H1 (cell line): ENCODE measurements around the gene PGLYRP2. TPM values are rescaled to one million over a fixed set of nuclear protein-coding genes. Genes with fewer than 3 reads are reported as not detected.

Experiments
- CTCF ChIA-PET: fragments of 300-600 bp; sonication (Branson Sonifier 250); formaldehyde crosslinking; loops from one replicate; lab custom pipeline; 2021; ENCODE audit not compliant: partially characterized antibody; lab: Charles Lee
- POLR2A ChIA-PET: fragments of 300-600 bp; sonication (Branson Sonifier 250); formaldehyde crosslinking; loops from one replicate; lab custom pipeline; 2021; ENCODE audit warnings: inconsistent platforms; ENCODE audit not compliant: partially characterized antibody; lab: Charles Lee
- DNase-seq, 2 experiments: peaks; one replicate each; pipeline versions ENCODE4 v3.0.0 to v3.0.0-alpha.2; 2010 to 2022; ENCODE audit warnings: low spot score in 2 of 2, low read depth in 1 of 2, mixed read lengths in 1 of 2
- FAIRE-seq: peaks from 2 replicates; lab custom pipeline; 2011; peaks lifted over from hg19 to GRCh38; lab: Jason Lieb, UNC
- H2AFZ ChIP-seq: 2 replicates; pipeline ENCODE4 v1.8.1; 2012; ENCODE audit warnings: low read length, inconsistent platforms
- H2AK5ac ChIP-seq: 2 replicates; pipeline ENCODE4 v1.6.1; 2013; ENCODE audit warnings: low read depth, low read length
- H2BK120ac ChIP-seq: replicated peaks from 2 replicates; pipeline ENCODE3; 2013; ENCODE audit warnings: low read depth, low read length, inconsistent platforms
- H2BK12ac ChIP-seq: 2 replicates; pipeline ENCODE4 v1.6.1; 2013; ENCODE audit warnings: low read depth, low read length
- H2BK15ac ChIP-seq: 2 replicates; pipeline ENCODE4 v1.6.1; 2013; ENCODE audit warnings: low read length
- H2BK20ac ChIP-seq: 2 replicates; pipeline ENCODE4 v1.6.1; 2013; ENCODE audit warnings: low read length
- H2BK5ac ChIP-seq: 2 replicates; pipeline ENCODE4 v1.6.1; 2013; ENCODE audit warnings: low read depth, low read length
- H3K14ac ChIP-seq: 2 replicates; pipeline ENCODE4 v1.6.1; 2013; ENCODE audit warnings: inconsistent platforms; ENCODE audit not compliant: insufficient read length
- H3K18ac ChIP-seq: 2 replicates; pipeline ENCODE4 v1.6.1; 2013; ENCODE audit warnings: low read length; ENCODE audit errors: extremely low read depth
- H3K23ac ChIP-seq: 2 replicates; pipeline ENCODE4 v1.6.1; 2013; ENCODE audit warnings: inconsistent platforms; ENCODE audit not compliant: insufficient read length
- H3K23me2 ChIP-seq: 2 replicates; pipeline ENCODE4 v1.6.1; 2013; ENCODE audit warnings: low read depth, low read length
- H3K27ac ChIP-seq: 2 replicates; pipeline ENCODE4 v1.6.1; 2011; ENCODE audit warnings: low read depth, low read length, inconsistent platforms
- H3K27me3 ChIP-seq, 4 experiments: replicated peaks in 1 of 4; 1 replicate in 1 of 4; 2 replicates in 3 of 4; pipeline versions ENCODE4 v1.6.1 to v1.8.1; 2011 to 2013; ENCODE audit warnings: low read length in 3 of 4, mild to moderate bottlenecking in 3 of 4, inconsistent platforms in 2 of 4, mixed read lengths in 2 of 4, moderate library complexity in 1 of 4; ENCODE audit not compliant: control insufficient read depth in 3 of 4, insufficient read depth in 3 of 4; ENCODE audit errors: extremely low read depth in 1 of 4
- H3K36me3 ChIP-seq, 4 experiments: 2 replicates each; pipeline versions ENCODE4 v1.6.1 to v1.8.1; 2011 to 2013; ENCODE audit warnings: mild to moderate bottlenecking in 4 of 4, low read length in 3 of 4, moderate library complexity in 2 of 4, control low read depth in 1 of 4, inconsistent platforms in 1 of 4; ENCODE audit not compliant: insufficient read depth in 4 of 4, control insufficient read depth in 2 of 4
- H3K4ac ChIP-seq: replicated peaks from 2 replicates; pipeline ENCODE3; 2013; ENCODE audit warnings: low read length, low read depth, mixed read lengths, inconsistent platforms; ENCODE audit not compliant: insufficient read length
- H3K4me1 ChIP-seq, 4 experiments: replicated peaks in 1 of 4; 1 replicate in 1 of 4; 2 replicates in 3 of 4; pipeline versions ENCODE4 v1.6.1 to v1.8.1; 2011 to 2013; ENCODE audit warnings: low read length in 3 of 4, inconsistent platforms in 2 of 4, mixed read lengths in 1 of 4; ENCODE audit not compliant: insufficient read depth in 4 of 4, control insufficient read depth in 3 of 4
- H3K4me2 ChIP-seq, 2 experiments: 2 replicates each; pipeline versions ENCODE4 v1.6.1 to v1.8.1; 2011 to 2013; ENCODE audit warnings: low read depth in 2 of 2, low read length in 2 of 2, control low read depth in 1 of 2, inconsistent platforms in 1 of 2, mild to moderate bottlenecking in 1 of 2; ENCODE audit not compliant: insufficient read depth in 1 of 2
- H3K4me3 ChIP-seq, 4 experiments: fragments of 200-600, 300-600 bp in 1 of 4; sonication (generic), shearing (Covaris generic), sonication (Bioruptor Twin) in 1 of 4; 2 replicates each; pipeline versions ENCODE4 v1.5.1 to v1.8.1; 2011 to 2016; ENCODE audit warnings: low read length in 4 of 4, low read depth in 3 of 4, control low read depth in 2 of 4, inconsistent platforms in 2 of 4, mild to moderate bottlenecking in 2 of 4, mixed read lengths in 1 of 4, moderate library complexity in 1 of 4; ENCODE audit not compliant: insufficient read depth in 2 of 4; ENCODE audit errors: extremely low read depth in 1 of 4
- H3K56ac ChIP-seq: replicated peaks from 2 replicates; pipeline ENCODE3; 2013; ENCODE audit warnings: low read depth, mild to moderate bottlenecking, mixed read lengths, low read length, inconsistent platforms; ENCODE audit not compliant: insufficient read length
- H3K79me1 ChIP-seq: 2 replicates; pipeline ENCODE4 v1.6.1; 2013; ENCODE audit warnings: low read depth, low read length, control low read depth
- H3K79me2 ChIP-seq, 2 experiments: 2 replicates each; pipeline versions ENCODE4 v1.6.1 to v1.8.1; 2012 to 2013; ENCODE audit warnings: low read length in 2 of 2, mild to moderate bottlenecking in 2 of 2, inconsistent platforms in 1 of 2; ENCODE audit not compliant: insufficient read depth in 2 of 2, control insufficient read depth in 1 of 2
- H3K9ac ChIP-seq, 4 experiments: replicated peaks in 1 of 4; 1 replicate in 1 of 4; 2 replicates in 3 of 4; pipeline versions ENCODE4 v1.6.1 to v1.8.1; 2011 to 2013; ENCODE audit warnings: low read depth in 3 of 4, low read length in 3 of 4, control low read depth in 2 of 4, mild to moderate bottlenecking in 2 of 4, moderate library complexity in 2 of 4, inconsistent platforms in 1 of 4; ENCODE audit errors: extremely low read depth in 1 of 4
- H3K9me3 ChIP-seq, 2 experiments: 2 replicates each; pipeline versions ENCODE4 v1.6.1 to v1.8.1; 2012 to 2013; ENCODE audit warnings: mild to moderate bottlenecking in 2 of 2, moderate library complexity in 2 of 2, control low read depth in 1 of 2, inconsistent platforms in 1 of 2, low read depth in 1 of 2, low read length in 1 of 2, mixed read lengths in 1 of 2; ENCODE audit not compliant: insufficient read depth in 2 of 2
- H4K20me1 ChIP-seq, 2 experiments: replicated peaks in 1 of 2; 2 replicates each; pipeline versions ENCODE3 to v1.8.1; 2011 to 2013; ENCODE audit warnings: inconsistent platforms in 2 of 2, low read length in 2 of 2, mild to moderate bottlenecking in 1 of 2; ENCODE audit not compliant: insufficient read depth in 2 of 2, control insufficient read depth in 1 of 2
- H4K5ac ChIP-seq: 2 replicates; pipeline ENCODE4 v1.6.1; 2013; ENCODE audit warnings: low read length, low read depth, mixed read lengths, inconsistent platforms; ENCODE audit not compliant: insufficient read length
- H4K8ac ChIP-seq: 2 replicates; pipeline ENCODE4 v1.8.0; 2013; ENCODE audit warnings: mild to moderate bottlenecking, moderate library complexity, low read length, inconsistent platforms; ENCODE audit not compliant: insufficient read depth; ENCODE audit errors: extremely low read depth
- H4K91ac ChIP-seq: replicated peaks from 2 replicates; pipeline ENCODE3; 2013; ENCODE audit warnings: low read length, mixed read lengths, inconsistent platforms; ENCODE audit not compliant: insufficient read length
- BRCA1 ChIP-seq: IDR thresholded peaks from 2 replicates; pipeline ENCODE4 v1.6.1; 2012; ENCODE audit warnings: low read depth, low read length, improper control_type of control experiment
- CBX5 ChIP-seq: fragments of 300-800, 300-1000 bp; sonication (generic); IDR thresholded peaks from 2 replicates; pipeline ENCODE4 v1.7.1; 2016; ENCODE audit warnings: antibody characterized with exemption, low read length, low read depth
- EP300 ChIP-seq, 2 experiments: IDR thresholded peaks; 1 replicate in 1 of 2; 2 replicates in 1 of 2; pipeline ENCODE4 v1.6.1; 2011 to 2012; ENCODE audit warnings: low read depth in 2 of 2, low read length in 2 of 2, mild to moderate bottlenecking in 2 of 2, borderline replicate concordance in 1 of 2, inconsistent platforms in 1 of 2, moderate library complexity in 1 of 2
- JUND ChIP-seq: IDR thresholded peaks from 2 replicates; pipeline ENCODE4 v1.6.1; 2011; ENCODE audit warnings: mild to moderate bottlenecking, improper control_type of control experiment, low read length
- KDM5A ChIP-seq: fragments of 200-600 bp; IDR thresholded peaks from 2 replicates; pipeline ENCODE4 v1.7.1; 2012; ENCODE audit warnings: mild to moderate bottlenecking, low read length, inconsistent platforms, mixed read lengths
- RFX5 ChIP-seq: IDR thresholded peaks from 2 replicates; pipeline ENCODE4 v1.6.1; 2011; ENCODE audit warnings: low read depth, low read length, improper control_type of control experiment, borderline replicate concordance
- TAF7 ChIP-seq: optimal IDR thresholded peaks from 2 replicates; pipeline ENCODE3; 2011; ENCODE audit warnings: low read depth, mild to moderate bottlenecking, inconsistent platforms, low read length, moderate library complexity, borderline replicate concordance
- TCF12 ChIP-seq: IDR thresholded peaks from 2 replicates; pipeline ENCODE4 v1.6.1; 2011; ENCODE audit warnings: low read depth, mild to moderate bottlenecking, low read length
- YY1 ChIP-seq: IDR thresholded peaks from 2 replicates; pipeline ENCODE4 v1.6.1; 2011; ENCODE audit warnings: low read depth, mild to moderate bottlenecking, low read length
- WGBS, 2 experiments: shearing (Covaris generic) in 1 of 2; methylation state at CpG; one replicate each; pipeline versions ENCODE4 v1.1.6 to v1.1.7; 2013 to 2015; ENCODE audit warnings: low lambda C conversion rate in 2 of 2, mixed read lengths in 2 of 2, inconsistent platforms in 1 of 2, low coverage in 1 of 2, missing lambda C conversion rate in 1 of 2; ENCODE audit not compliant: insufficient replicate concordance in 2 of 2, insufficient coverage in 1 of 2, insufficient read length in 1 of 2; ENCODE audit errors: extremely low coverage in 1 of 2, missing lambda C conversion rate in 1 of 2; 5-methylcytosine and 5-hydroxymethylcytosine counted together
- polyA plus RNA-seq, 7 experiments: library from polyadenylated mRNA; depleted of rRNA in 3 of 7; stranded (reverse) in 5 of 7; unstranded in 2 of 7; fragments of >200 nt in 5 of 7; fragments of 200-250 nt in 2 of 7; gene quantifications; 1 replicate in 5 of 7; 2 replicates in 1 of 7; 4 replicates in 1 of 7; pipeline versions ENCODE4 v1.2.1 to v1.2.3, GENCODE V29; 2011 to 2013; ENCODE audit warnings: missing spikeins in 2 of 7, mixed read lengths in 2 of 7
- total RNA-seq: library from RNA; stranded (reverse); fragmentation: NEBNext Ultra II Directional; extraction: Animal tissue kit (Norgen Biotek cat#: 25700); gene quantifications from 2 replicates; pipeline ENCODE4 v1.2.1, GENCODE V29; 2021
- TF ChIP-seq, protein P1 (sequence below): IDR thresholded peaks from 2 replicates; pipeline ENCODE4 v1.6.1; 2011; ENCODE audit warnings: low read depth, mild to moderate bottlenecking, low read length; ENCODE audit not compliant: insufficient read depth

The PGLYRP2 gene
- total and polyA plus RNA-seq, 2 of the 8 experiments (the other 6 are each of a cell fraction or from before 2014, with no cell fraction given): not detected

GRCh38 chr19:15461694-15462093 lies 17.6 kb downstream of the PGLYRP2 start:
- no peak overlapping the region for H4K5ac ChIP-seq
- H2BK5ac ChIP-seq: no peak overlapping the region
- H3K14ac ChIP-seq: no peak overlapping the region
- no peak overlapping the region for H2AK5ac ChIP-seq
- H4K8ac ChIP-seq: no peak overlapping the region; the same call in 1 of the 2 replicates
- no peak overlapping the region for H2BK12ac ChIP-seq
- H3K36me3 ChIP-seq: no peaks in the 10 kb centered on the region; a peak in 1 of 8 replicates
- no peak overlapping the region for H3K4ac ChIP-seq
- H2BK120ac ChIP-seq: no peak overlapping the region
- H4K20me1 ChIP-seq: peaks cover 0 to 4% of the 10 kb centered on the region in 2 experiments
- H3K27me3 ChIP-seq: peaks cover 16 to 31% (median 22%) of the 10 kb centered on the region in 4 experiments
- no peak overlapping the region for H4K91ac ChIP-seq
- H3K18ac ChIP-seq: no peak overlapping the region
- H3K9me3 ChIP-seq: no peaks in the 10 kb centered on the region
- H3K27ac ChIP-seq: no peak overlapping the region
- no peaks in the 10 kb centered on the region for H3K79me1 ChIP-seq
- no peak overlapping the region for H2AFZ ChIP-seq
- ChIA-PET CTCF (interaction anchor here (0.5 to 1.1 kb wide), 3 partner anchors 12 to 94 kb away, joined by 3 to 4 read pairs (median 3); partner anchors contain the start of gene WIZ), POLR2A (interaction anchor here (1.7 kb wide), 1 partner anchor 83 kb away, joined by 4 read pairs; the partner anchor contains the start of gene AKAP8)
- WGBS, 2 experiments: 83% methylated on average over 2 of the region's 2 CpGs; no CpG with 5 or more reads in 1 of the 2 experiments
- H2BK15ac ChIP-seq: no peak overlapping the region
- H3K23ac ChIP-seq: no peak overlapping the region
- DNase-seq (no peak), FAIRE-seq (no peak)
- H3K4me2 ChIP-seq: no peak overlapping the region
- TF ChIP-seq CBX5 (no peak), TCF12 (no peak), BRCA1 (no peak), YY1 (no peak), RFX5 (no peak), EP300 (IDR thresholded peaks at IDR 0.05; ENCODE audit: borderline replicate concordance in 1 of 2, low read depth in 2 of 2, low read length in 2 of 2) (no peak), TAF7 (no peak), JUND (no peak), KDM5A (no peak)
- TF ChIP-seq, protein P1, sequence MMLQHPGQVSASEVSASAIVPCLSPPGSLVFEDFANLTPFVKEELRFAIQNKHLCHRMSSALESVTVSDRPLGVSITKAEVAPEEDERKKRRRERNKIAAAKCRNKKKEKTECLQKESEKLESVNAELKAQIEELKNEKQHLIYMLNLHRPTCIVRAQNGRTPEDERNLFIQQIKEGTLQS: no peak
- no peak overlapping the region for H3K4me3 ChIP-seq
- H3K23me2 ChIP-seq: peaks cover 5% of the 10 kb centered on the region; the same call in 1 of the 2 replicates
- no peak overlapping the region for H3K9ac ChIP-seq
- H3K79me2 ChIP-seq: no peaks in the 10 kb centered on the region
- H3K4me1 ChIP-seq: peaks cover 0 to 6% (median 3%) of the 10 kb centered on the region in 4 experiments; a peak in 4 of 7 replicates
- H3K56ac ChIP-seq: no peak overlapping the region
- H2BK20ac ChIP-seq: no peak overlapping the region
